ENCODE measurements around the gene MTUS2.

GRCh38 chr13:29499506-29500165 lies 679.5 kb downstream of the MTUS2 start:
- TF ChIP-seq CTCF (conservative IDR thresholded peaks at IDR 0.05; ENCODE audit: low read length) (no peak), EZH2phosphoT487 (IDR thresholded peaks at IDR 0.05; ENCODE audit: borderline replicate concordance) (no peak)
